Measurements from ENCODE around the gene RREB1.

Gene RREB1

GRCh38 chr6:7216941-7217621, 109.3 kb downstream of the RREB1 start:
- DNase-seq (ENCODE audit: low spot score), result no peak
- TF ChIP-seq, protein P1, sequence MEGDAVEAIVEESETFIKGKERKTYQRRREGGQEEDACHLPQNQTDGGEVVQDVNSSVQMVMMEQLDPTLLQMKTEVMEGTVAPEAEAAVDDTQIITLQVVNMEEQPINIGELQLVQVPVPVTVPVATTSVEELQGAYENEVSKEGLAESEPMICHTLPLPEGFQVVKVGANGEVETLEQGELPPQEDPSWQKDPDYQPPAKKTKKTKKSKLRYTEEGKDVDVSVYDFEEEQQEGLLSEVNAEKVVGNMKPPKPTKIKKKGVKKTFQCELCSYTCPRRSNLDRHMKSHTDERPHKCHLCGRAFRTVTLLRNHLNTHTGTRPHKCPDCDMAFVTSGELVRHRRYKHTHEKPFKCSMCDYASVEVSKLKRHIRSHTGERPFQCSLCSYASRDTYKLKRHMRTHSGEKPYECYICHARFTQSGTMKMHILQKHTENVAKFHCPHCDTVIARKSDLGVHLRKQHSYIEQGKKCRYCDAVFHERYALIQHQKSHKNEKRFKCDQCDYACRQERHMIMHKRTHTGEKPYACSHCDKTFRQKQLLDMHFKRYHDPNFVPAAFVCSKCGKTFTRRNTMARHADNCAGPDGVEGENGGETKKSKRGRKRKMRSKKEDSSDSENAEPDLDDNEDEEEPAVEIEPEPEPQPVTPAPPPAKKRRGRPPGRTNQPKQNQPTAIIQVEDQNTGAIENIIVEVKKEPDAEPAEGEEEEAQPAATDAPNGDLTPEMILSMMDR (IDR thresholded peaks at IDR 0.05; ENCODE audit: borderline replicate concordance, control extremely low read depth, extremely low read depth, insufficient read depth, missing control alignments), result no peak
- in situ Hi-C loops (cut with MboI; ENCODE audit: low sequenced_read_pairs, unreplicated experiment), result no loop called here

- no peak for DNase-seq (ENCODE audit: low spot score)
- TF ChIP-seq, protein P1 (IDR thresholded peaks at IDR 0.05; ENCODE audit: borderline replicate concordance, control extremely low read depth, extremely low read depth, insufficient read depth, missing control alignments), result no peak
- in situ Hi-C loops (cut with MboI; ENCODE audit: low sequenced_read_pairs, unreplicated experiment), result no loop called here
Observed at GRCh38 chr6:7218406-7218988, 110.7 kb downstream of the RREB1 start.

DNA sequence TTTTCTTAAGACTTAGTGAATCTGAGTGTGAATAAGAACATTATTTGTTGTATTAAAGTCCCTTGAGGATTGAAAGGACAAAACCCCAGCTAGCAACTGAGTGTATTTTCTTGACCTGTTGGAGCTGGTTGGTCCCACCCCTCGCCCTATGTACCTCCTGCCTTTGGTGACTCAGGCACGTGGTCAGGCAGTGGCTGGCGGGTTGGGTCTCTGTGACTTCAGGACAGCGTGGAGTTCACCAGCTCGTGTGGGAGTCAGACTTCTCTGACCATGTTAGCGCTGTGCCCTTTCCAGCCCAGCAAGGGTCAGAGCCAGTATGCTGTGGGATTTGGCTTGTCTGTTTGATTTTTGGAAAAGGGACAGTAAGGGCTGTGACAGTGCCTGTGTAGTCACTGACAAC, 111.5 kb downstream of the RREB1 start:
- DNase-seq (ENCODE audit: low spot score), result no peak
- in situ Hi-C loops (cut with MboI; ENCODE audit: low sequenced_read_pairs, unreplicated experiment), result no loop called here
- TF ChIP-seq, protein P1 (IDR thresholded peaks at IDR 0.05; ENCODE audit: borderline replicate concordance, control extremely low read depth, extremely low read depth, insufficient read depth, missing control alignments), result no peak

DNA sequence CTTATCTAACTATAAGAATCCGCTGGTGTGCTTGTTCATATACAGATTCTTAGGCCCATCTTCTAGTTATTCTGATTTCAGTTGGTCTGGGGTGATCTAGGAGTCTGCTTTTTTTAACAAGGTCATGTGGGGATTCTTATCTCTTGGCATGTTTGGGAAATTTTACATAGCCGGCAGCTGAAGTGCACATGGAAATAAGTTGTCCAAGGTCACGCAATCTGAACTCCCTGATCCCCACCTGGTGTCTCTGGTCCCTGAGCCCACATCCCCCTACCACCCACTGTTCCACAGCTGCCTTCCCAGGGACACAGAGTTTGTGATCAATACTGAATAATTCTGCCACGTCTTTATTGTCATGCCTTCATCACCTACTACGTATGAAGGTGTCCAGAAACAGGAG, 114.4 kb downstream of the RREB1 start:
- in situ Hi-C loops (cut with MboI; ENCODE audit: low sequenced_read_pairs, unreplicated experiment), result no loop called here
- no peak for DNase-seq (ENCODE audit: low spot score)
- TF ChIP-seq, protein P1 (IDR thresholded peaks at IDR 0.05; ENCODE audit: borderline replicate concordance, control extremely low read depth, extremely low read depth, insufficient read depth, missing control alignments), result no peak

- in situ Hi-C loops (cut with MboI; ENCODE audit: low sequenced_read_pairs, unreplicated experiment), result loop anchor here (25.0 kb wide), 1 partner anchor 537 kb away; no protein-coding TSS in a partner anchor
- TF ChIP-seq, protein P1 (IDR thresholded peaks at IDR 0.05; ENCODE audit: borderline replicate concordance, control extremely low read depth, extremely low read depth, insufficient read depth, missing control alignments), result no peak
- DNase-seq (ENCODE audit: low spot score), result no peak
Observed at GRCh38 chr6:7224731-7225130, 117.0 kb downstream of the RREB1 start.

- DNase-seq (ENCODE audit: low spot score), result no peak
- TF ChIP-seq, protein P1 (IDR thresholded peaks at IDR 0.05; ENCODE audit: borderline replicate concordance, control extremely low read depth, extremely low read depth, insufficient read depth, missing control alignments), result no peak
- in situ Hi-C loops (cut with MboI; ENCODE audit: low sequenced_read_pairs, unreplicated experiment), result loop anchor here (25.0 kb wide), 1 partner anchor 542 kb away; no protein-coding TSS in a partner anchor
Observed at GRCh38 chr6:7228662-7229375, 121.1 kb downstream of the RREB1 start.

Measured in GM13976 (cell line).